Breast epithelium (tissue), 4 donors: ENCODE measurements around the gene DSG1. TPM values are rescaled to one million over a fixed set of nuclear protein-coding genes. Genes with fewer than 3 reads are reported as not detected.

ENCODE experiments used
- DNase-seq, 2 donors: peaks; one replicate each; pipeline ENCODE4 v3.0.0-alpha.2; 2019; ENCODE audit warnings: low spot score in 2 of 2
- H3K27ac ChIP-seq, 2 donors: fragments of 200-600 bp; sonication (generic) in 1 of 2; one replicate each; pipeline ENCODE4 v1.5.1; 2016 to 2019; ENCODE audit warnings: mild to moderate bottlenecking in 1 of 2
- H3K27me3 ChIP-seq, 2 donors: fragments of 200-600 bp; sonication (generic) in 1 of 2; one replicate each; pipeline versions ENCODE4 v1.5.1 to v1.6.0; 2017 to 2019; ENCODE audit warnings: control low read depth in 1 of 2, mild to moderate bottlenecking in 1 of 2
- H3K36me3 ChIP-seq: fragments of 200-600 bp; one replicate; pipeline ENCODE4 v1.5.1; 2019
- H3K4me1 ChIP-seq, 2 donors: fragments of 200-600 bp; sonication (generic); one replicate each; pipeline ENCODE4 v1.5.1; 2016 to 2019; ENCODE audit warnings: control low read depth in 1 of 2
- H3K4me3 ChIP-seq, 3 donors: fragments of 200-600 bp; sonication (generic); 1 replicate in 2 of 3; 2 replicates in 1 of 3; pipeline ENCODE4 v1.5.1; 2016 to 2019; ENCODE audit warnings: mild to moderate bottlenecking in 3 of 3, moderate library complexity in 2 of 3
- H3K9me3 ChIP-seq, 2 donors: fragments of 200-600 bp; sonication (generic) in 1 of 2; one replicate each; pipeline ENCODE4 v1.5.1; 2016 to 2019; ENCODE audit warnings: control low read depth in 1 of 2
- POLR2A ChIP-seq: fragments of 450-650 bp; IDR thresholded peaks from one replicate; pipeline ENCODE4 v1.6.1; 2016; ENCODE audit warnings: antibody characterized with exemption, mild to moderate bottlenecking, moderate library complexity
- POLR2AphosphoS5 ChIP-seq, 3 donors: sonication (generic); formaldehyde crosslinking; IDR thresholded peaks; one replicate each; pipeline ENCODE4 v1.6.1; 2017; ENCODE audit warnings: antibody characterized with exemption in 3 of 3
- intact Hi-C: fragments of 100-400 bp; cut with DNase I; formaldehyde crosslinking; loops from one replicate; pipeline ENCODE4 v1.15.1; 2023; ENCODE audit warnings: low total_unique reads
- total RNA-seq, 3 donors: library from RNA; depleted of rRNA; stranded (reverse); fragments of >200 nt; gene quantifications; one replicate each; pipeline ENCODE4 v1.1.0, GENCODE V29; 2016
- TF ChIP-seq, protein P1 (sequence below), 3 donors: fragments of 450-650 bp; IDR thresholded peaks; one replicate each; pipeline ENCODE4 v1.5.1; 2016 to 2017; ENCODE audit warnings: antibody characterized with exemption in 3 of 3, mild to moderate bottlenecking in 3 of 3, moderate library complexity in 3 of 3

Gene DSG1
- total RNA-seq, 3 donors from 2014 or later, result 2.6 to 22.2 TPM; not detected in 1

DNA sequence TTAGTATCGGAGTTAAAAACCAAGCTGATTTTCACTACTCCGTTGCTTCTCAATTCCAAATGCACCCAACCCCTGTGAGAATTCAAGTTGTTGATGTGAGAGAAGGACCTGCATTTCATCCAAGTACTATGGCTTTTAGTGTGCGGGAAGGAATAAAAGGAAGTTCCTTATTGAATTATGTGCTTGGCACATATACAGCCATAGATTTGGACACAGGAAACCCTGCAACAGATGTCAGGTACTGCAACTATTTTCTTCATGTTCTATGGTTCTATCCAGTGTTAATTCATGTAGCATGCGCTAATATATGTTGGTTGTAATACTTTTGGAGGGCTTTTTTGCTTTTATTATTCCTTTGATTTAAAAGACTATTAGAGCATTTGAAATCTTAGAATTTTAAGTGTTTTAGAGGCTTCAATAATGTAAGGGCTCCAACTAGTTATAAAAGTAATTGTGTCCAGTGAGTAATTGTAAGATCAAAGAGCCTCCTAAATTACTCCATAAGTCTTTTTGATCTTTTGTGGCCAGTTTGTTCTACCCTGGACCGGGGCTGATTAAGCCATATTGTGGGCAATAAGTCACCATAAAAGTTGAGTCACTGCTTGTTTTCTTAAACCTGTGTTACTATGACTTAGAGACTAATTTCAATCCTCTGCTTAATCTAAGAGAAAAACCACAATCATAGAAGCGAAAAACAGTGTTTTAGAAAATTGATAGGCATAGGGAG is 81.5 kb downstream of the DSG1 start:
- intact Hi-C loops, result no loop called here
- H3K27me3 ChIP-seq, result no peaks in the 10 kb centered on the region
- H3K9me3 ChIP-seq, result no peaks in the 10 kb centered on the region
- H3K4me1 ChIP-seq, result no peaks in the 10 kb centered on the region
- no peak for DNase-seq
- no peak overlapping the region for H3K27ac ChIP-seq
- H3K36me3 ChIP-seq, result no peaks in the 10 kb centered on the region
- H3K4me3 ChIP-seq, result no peak overlapping the region
- TF ChIP-seq POLR2AphosphoS5 (IDR thresholded peaks at IDR 0.05), result no peak
- TF ChIP-seq POLR2A, result no peak
- TF ChIP-seq, protein P1, sequence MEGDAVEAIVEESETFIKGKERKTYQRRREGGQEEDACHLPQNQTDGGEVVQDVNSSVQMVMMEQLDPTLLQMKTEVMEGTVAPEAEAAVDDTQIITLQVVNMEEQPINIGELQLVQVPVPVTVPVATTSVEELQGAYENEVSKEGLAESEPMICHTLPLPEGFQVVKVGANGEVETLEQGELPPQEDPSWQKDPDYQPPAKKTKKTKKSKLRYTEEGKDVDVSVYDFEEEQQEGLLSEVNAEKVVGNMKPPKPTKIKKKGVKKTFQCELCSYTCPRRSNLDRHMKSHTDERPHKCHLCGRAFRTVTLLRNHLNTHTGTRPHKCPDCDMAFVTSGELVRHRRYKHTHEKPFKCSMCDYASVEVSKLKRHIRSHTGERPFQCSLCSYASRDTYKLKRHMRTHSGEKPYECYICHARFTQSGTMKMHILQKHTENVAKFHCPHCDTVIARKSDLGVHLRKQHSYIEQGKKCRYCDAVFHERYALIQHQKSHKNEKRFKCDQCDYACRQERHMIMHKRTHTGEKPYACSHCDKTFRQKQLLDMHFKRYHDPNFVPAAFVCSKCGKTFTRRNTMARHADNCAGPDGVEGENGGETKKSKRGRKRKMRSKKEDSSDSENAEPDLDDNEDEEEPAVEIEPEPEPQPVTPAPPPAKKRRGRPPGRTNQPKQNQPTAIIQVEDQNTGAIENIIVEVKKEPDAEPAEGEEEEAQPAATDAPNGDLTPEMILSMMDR (IDR thresholded peaks at IDR 0.05), result no peak

DNA sequence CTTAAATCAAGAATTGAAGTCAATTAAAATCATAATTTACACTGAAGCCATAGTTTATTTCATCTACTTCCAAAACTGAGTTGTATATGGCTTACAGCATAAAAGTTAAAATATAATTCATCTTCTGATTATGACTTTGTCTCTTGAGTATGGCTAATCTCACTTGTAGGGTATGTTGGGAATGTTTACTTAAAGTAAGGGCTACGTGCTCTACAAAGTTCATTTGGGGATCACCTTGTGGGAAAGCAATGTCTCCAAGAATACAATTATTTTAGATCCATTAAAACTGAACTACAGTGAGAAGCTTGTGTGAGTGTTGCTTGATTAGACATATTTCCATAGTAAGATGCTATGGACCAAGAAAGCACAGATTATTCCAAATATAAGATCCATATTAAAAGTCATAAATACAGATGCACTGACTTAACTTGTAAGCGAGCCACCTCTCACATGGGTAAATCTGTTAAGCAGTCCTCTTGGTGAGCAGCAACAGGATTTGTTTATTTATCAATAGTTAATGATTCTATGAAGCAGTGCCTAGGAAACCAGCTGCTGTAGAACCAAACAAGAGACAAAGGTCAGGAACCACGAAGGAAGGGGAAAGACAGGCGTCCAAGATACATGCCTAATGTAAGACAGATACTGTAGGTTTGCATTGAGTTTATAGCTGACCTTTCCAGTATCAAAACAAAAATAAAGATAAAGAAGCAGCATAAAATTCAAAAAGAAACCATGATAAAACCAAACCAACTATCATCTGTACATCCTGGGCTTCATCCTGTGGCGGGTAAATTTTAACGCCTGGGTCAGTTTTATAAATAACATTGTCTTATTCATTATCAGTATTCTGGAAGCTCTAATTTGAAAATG is 83.4 kb downstream of the DSG1 start:
- Histone ChIP-seq H3K27me3 (no peaks in the 10 kb centered on the region), H3K9me3 (no peaks in the 10 kb centered on the region), H3K4me3 (no peak overlapping the region), H3K36me3 (no peaks in the 10 kb centered on the region), H3K27ac (no peak overlapping the region), H3K4me1 (no peaks in the 10 kb centered on the region)
- no peak for DNase-seq
- TF ChIP-seq POLR2A (no peak), POLR2AphosphoS5 (IDR thresholded peaks at IDR 0.05) (no peak)
- TF ChIP-seq, protein P1 (IDR thresholded peaks at IDR 0.05), result no peak
- intact Hi-C loops, result no loop called here

DNA sequence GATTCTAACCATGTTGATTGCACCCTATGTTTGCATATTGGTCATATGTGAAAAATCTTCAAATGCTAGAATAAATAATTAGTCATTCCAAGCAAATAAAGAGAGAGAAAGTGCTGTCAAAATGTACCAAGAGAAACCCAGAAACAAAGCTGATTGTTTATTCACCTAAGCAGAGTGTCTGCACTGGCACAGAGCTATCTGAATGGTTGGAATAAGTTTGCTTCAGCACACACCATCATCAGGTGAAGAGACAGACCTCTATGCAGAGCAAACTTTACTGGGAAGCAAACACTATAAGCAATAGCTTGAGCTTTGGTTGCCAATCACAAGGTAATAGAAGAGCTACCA is 84.0 kb downstream of the DSG1 start:
- H3K27me3 ChIP-seq, result no peaks in the 10 kb centered on the region
- TF ChIP-seq POLR2A, result no peak
- TF ChIP-seq, protein P1 (IDR thresholded peaks at IDR 0.05), result no peak
- no peak for TF ChIP-seq POLR2AphosphoS5 (IDR thresholded peaks at IDR 0.05)
- no peaks in the 10 kb centered on the region for H3K9me3 ChIP-seq
- intact Hi-C loops, result no loop called here
- DNase-seq, result no peak
- no peaks in the 10 kb centered on the region for H3K4me1 ChIP-seq
- H3K4me3 ChIP-seq, result no peak overlapping the region
- H3K36me3 ChIP-seq, result no peaks in the 10 kb centered on the region
- H3K27ac ChIP-seq, result no peak overlapping the region

DNA sequence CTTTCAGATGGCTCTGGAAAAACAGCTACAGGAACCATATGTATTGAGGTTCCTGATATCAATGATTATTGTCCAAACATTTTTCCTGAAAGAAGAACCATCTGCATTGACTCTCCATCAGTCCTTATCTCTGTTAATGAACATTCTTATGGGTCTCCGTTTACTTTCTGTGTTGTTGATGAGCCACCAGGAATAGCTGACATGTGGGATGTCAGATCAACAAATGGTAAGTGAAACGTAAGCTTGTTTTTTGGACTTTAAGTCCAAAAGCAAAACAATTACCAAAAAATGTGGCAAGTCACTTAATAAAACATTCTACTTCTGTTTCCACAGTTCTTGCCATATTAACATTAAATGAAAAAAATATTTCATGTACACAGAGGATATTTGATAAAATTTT is 85.4 kb downstream of the DSG1 start:
- no peak overlapping the region for H3K27ac ChIP-seq
- no peak for DNase-seq
- no peaks in the 10 kb centered on the region for H3K36me3 ChIP-seq
- H3K4me1 ChIP-seq, result no peaks in the 10 kb centered on the region
- no peaks in the 10 kb centered on the region for H3K27me3 ChIP-seq
- H3K9me3 ChIP-seq, result no peaks in the 10 kb centered on the region
- TF ChIP-seq POLR2AphosphoS5 (IDR thresholded peaks at IDR 0.05), result no peak
- TF ChIP-seq, protein P1 (IDR thresholded peaks at IDR 0.05), result no peak
- no peak for TF ChIP-seq POLR2A
- intact Hi-C loops, result no loop called here
- H3K4me3 ChIP-seq, result no peak overlapping the region

Other genes starting within 250 kb of the DSG1 start
- gene DSC2, start 215.7 kb upstream of the DSG1 start, total RNA-seq, result 10 to 100 TPM in 2 of 3 donors, 1 to 10 TPM in 1; 8.0 to 72.9 (median 19.0) TPM
- under 1 TPM in 1 of 3 donors, not detected in 2; 0.29 TPM for gene DSC1, start 155.3 kb upstream of the DSG1 start, total RNA-seq
- gene DSG4, start 58.6 kb downstream of the DSG1 start, total RNA-seq, result not detected
- 10 to 100 TPM in 2 of 3 donors, not detected in 1; 21.0 to 40.1 TPM for gene DSG3, start 129.6 kb downstream of the DSG1 start, total RNA-seq
- gene DSG2, start 180.0 kb downstream of the DSG1 start, total RNA-seq, result 100 to 1,000 TPM in 1 of 3 donors, 10 to 100 TPM in 2; 14.1 to 125 (median 61.3) TPM